Glomerular endothelial cell (primary cell): ENCODE results near the gene CCNK. TPM values are rescaled to one million over a fixed set of nuclear protein-coding genes. Genes with fewer than 3 reads are reported as not detected.

Source experiments
- DNase-seq: peaks from one replicate; pipeline ENCODE4 v3.0.0-alpha.2; 2011; ENCODE audit warnings: low read depth, low spot score; ENCODE audit errors: extremely low read depth
- total RNA-seq: library from RNA; depleted of rRNA; stranded (reverse); fragments of >200 nt; gene quantifications from 2 replicates; pipeline ENCODE4 v1.2.3, GENCODE V29; 2015

Gene CCNK
- total RNA-seq, 1 donor from 2014 or later: 41.1 TPM

GRCh38 chr14:99518441-99519346, 37.5 kb downstream of the CCNK start:
- DNase-seq: no peak

GRCh38 chr14:99519347-99519881, 38.2 kb downstream of the CCNK start:
- DNase-seq: no peak

- no peak for DNase-seq
These were observed 38.8 kb downstream of the CCNK start for GRCh38 chr14:99519931-99520421.

- no peak for DNase-seq
These were observed 39.4 kb downstream of the CCNK start for GRCh38 chr14:99520571-99521081.

GRCh38 chr14:99521176-99522024, 40.2 kb downstream of the CCNK start:
- no peak for DNase-seq

- no peak for DNase-seq
These were observed 40.8 kb downstream of the CCNK start for GRCh38 chr14:99522025-99522401.

GRCh38 chr14:99522457-99522891, 41.3 kb downstream of the CCNK start:
- no peak for DNase-seq

- DNase-seq: no peak
These were observed 41.9 kb downstream of the CCNK start for GRCh38 chr14:99522934-99523703.

- DNase-seq: no peak
These were observed 42.5 kb downstream of the CCNK start for GRCh38 chr14:99523704-99524055.

GRCh38 chr14:99524091-99524661, 43.0 kb downstream of the CCNK start:
- no peak for DNase-seq

GRCh38 chr14:99524804-99525698, 43.8 kb downstream of the CCNK start:
- DNase-seq: no peak

GRCh38 chr14:99525699-99526080, 44.5 kb downstream of the CCNK start:
- no peak for DNase-seq

- DNase-seq: no peak
These were observed 45.8 kb downstream of the CCNK start for GRCh38 chr14:99527026-99527425.

GRCh38 chr14:99527427-99528076, 46.3 kb downstream of the CCNK start:
- no peak for DNase-seq

- DNase-seq: peak; percentile 23
These were observed 48.7 kb downstream of the CCNK start for GRCh38 chr14:99529899-99530298.

- DNase-seq: no peak
These were observed 49.4 kb downstream of the CCNK start for GRCh38 chr14:99530407-99531155.

GRCh38 chr14:99531251-99532096, 50.3 kb downstream of the CCNK start:
- peak; percentile 73 for DNase-seq
